Keratinocyte (primary cell): Measurements from ENCODE around the gene CETN3. TPM values are rescaled to one million over a fixed set of nuclear protein-coding genes. Genes with fewer than 3 reads are reported as not detected.

Experiments used
- DNase-seq: peaks from one replicate; pipeline ENCODE4 v3.0.0-alpha.2; 2011; ENCODE audit warnings: low read depth, missing footprints, low spot score
- FAIRE-seq: peaks from 2 replicates; lab custom pipeline; 2011; peaks lifted over from hg19 to GRCh38; lab: Jason Lieb, UNC
- H2AFZ ChIP-seq: 2 replicates; pipeline ENCODE4 v1.6.0; 2012; ENCODE audit warnings: low read length, control low read depth, inconsistent platforms; ENCODE audit not compliant: control insufficient read depth
- H3K27ac ChIP-seq: 2 replicates; pipeline ENCODE4 v1.5.1; 2011; ENCODE audit warnings: low read length; ENCODE audit not compliant: control insufficient read depth, insufficient read depth
- H3K27me3 ChIP-seq: 3 replicates; pipeline ENCODE4 v1.6.0; 2011; ENCODE audit warnings: low read length; ENCODE audit not compliant: control insufficient read depth, insufficient read depth; ENCODE audit errors: extremely low read depth
- H3K36me3 ChIP-seq, 2 experiments: 2 replicates in 1 of 2; 3 replicates in 1 of 2; pipeline ENCODE4 v1.5.1; 2011; ENCODE audit warnings: low read length in 2 of 2, mild to moderate bottlenecking in 1 of 2; ENCODE audit not compliant: control insufficient read depth in 2 of 2, insufficient read depth in 2 of 2; ENCODE audit errors: extremely low read depth in 1 of 2
- H3K4me1 ChIP-seq: 3 replicates; pipeline ENCODE4 v1.5.1; 2011; ENCODE audit warnings: low read length; ENCODE audit not compliant: control insufficient read depth, insufficient read depth; ENCODE audit errors: extremely low read depth
- H3K4me2 ChIP-seq: 3 replicates; pipeline ENCODE4 v1.6.0; 2011; ENCODE audit warnings: low read depth, low read length; ENCODE audit not compliant: control insufficient read depth, insufficient read depth; ENCODE audit errors: extremely low read depth
- H3K4me3 ChIP-seq, 3 experiments: fragments of 200-600 bp in 1 of 3; sonication (generic) in 1 of 3; 2 replicates in 2 of 3; 3 replicates in 1 of 3; pipeline ENCODE4 v1.5.1; 2011 to 2016; ENCODE audit warnings: low read length in 3 of 3, mild to moderate bottlenecking in 3 of 3, control low read depth in 2 of 3, inconsistent platforms in 1 of 3, low read depth in 1 of 3, mixed read lengths in 1 of 3, mixed run types in 1 of 3, moderate library complexity in 1 of 3; ENCODE audit not compliant: control insufficient read depth in 2 of 3, insufficient read depth in 2 of 3; ENCODE audit errors: extremely low read depth in 1 of 3
- H3K79me2 ChIP-seq: 2 replicates; pipeline ENCODE4 v1.6.0; 2012; ENCODE audit warnings: low read length; ENCODE audit not compliant: control insufficient read depth, insufficient read depth
- H3K9ac ChIP-seq: 3 replicates; pipeline ENCODE4 v1.6.0; 2011; ENCODE audit warnings: low read length; ENCODE audit not compliant: control insufficient read depth, insufficient read depth; ENCODE audit errors: extremely low read depth
- H3K9me1 ChIP-seq: 3 replicates; pipeline ENCODE4 v1.6.0; 2011; ENCODE audit warnings: low read length; ENCODE audit not compliant: control insufficient read depth, insufficient read depth; ENCODE audit errors: extremely low read depth
- H3K9me3 ChIP-seq: 2 replicates; pipeline ENCODE4 v1.5.1; 2012; ENCODE audit warnings: low read depth, low read length; ENCODE audit not compliant: control insufficient read depth
- H4K20me1 ChIP-seq: 3 replicates; pipeline ENCODE4 v1.6.0; 2011; ENCODE audit warnings: low read length; ENCODE audit not compliant: control insufficient read depth, insufficient read depth; ENCODE audit errors: extremely low read depth
- CTCF ChIP-seq, 3 experiments: IDR thresholded peaks in 1 of 3; conservative IDR thresholded peaks in 1 of 3; optimal IDR thresholded peaks in 1 of 3; 2 replicates in 2 of 3; 3 replicates in 1 of 3; pipeline versions ENCODE3 to v1.5.1; 2011; ENCODE audit warnings: low read length in 3 of 3, mild to moderate bottlenecking in 3 of 3, moderate library complexity in 2 of 3, control low read depth in 1 of 3, inconsistent platforms in 1 of 3; ENCODE audit not compliant: insufficient read depth in 2 of 3; ENCODE audit errors: extremely low read depth in 1 of 3
- EZH2 ChIP-seq: IDR thresholded peaks from one replicate; pipeline ENCODE4 v1.6.1; 2012; ENCODE audit warnings: inconsistent platforms, mild to moderate bottlenecking, low read length, moderate library complexity
- dilution Hi-C: fragments of 300-500 bp; cut with MboI; formaldehyde crosslinking; loops from one replicate; pipeline ENCODE4 v1.7.0; 2020; ENCODE audit warnings: low sequenced_read_pairs; ENCODE audit not compliant: extremely low pct_ligation_motif_present
- polyA plus RNA-seq, 5 experiments: library from polyadenylated mRNA; depleted of rRNA in 3 of 5; stranded (reverse) in 3 of 5; stranded (forward) in 1 of 5; unstranded in 1 of 5; fragments of >200 nt; gene quantifications; 1 replicate in 1 of 5; 2 replicates in 3 of 5; 3 replicates in 1 of 5; pipeline versions ENCODE4 v1.2.1 to v1.2.3, GENCODE V29; 2011 to 2012; ENCODE audit warnings: missing spikeins in 2 of 5, low read depth in 1 of 5, low replicate concordance in 1 of 5

CETN3 gene
- polyA plus RNA-seq, 1 donor (not counting 4 experiments of a cell fraction or from before 2014, with no cell fraction given) = 31.2 TPM

DNA sequence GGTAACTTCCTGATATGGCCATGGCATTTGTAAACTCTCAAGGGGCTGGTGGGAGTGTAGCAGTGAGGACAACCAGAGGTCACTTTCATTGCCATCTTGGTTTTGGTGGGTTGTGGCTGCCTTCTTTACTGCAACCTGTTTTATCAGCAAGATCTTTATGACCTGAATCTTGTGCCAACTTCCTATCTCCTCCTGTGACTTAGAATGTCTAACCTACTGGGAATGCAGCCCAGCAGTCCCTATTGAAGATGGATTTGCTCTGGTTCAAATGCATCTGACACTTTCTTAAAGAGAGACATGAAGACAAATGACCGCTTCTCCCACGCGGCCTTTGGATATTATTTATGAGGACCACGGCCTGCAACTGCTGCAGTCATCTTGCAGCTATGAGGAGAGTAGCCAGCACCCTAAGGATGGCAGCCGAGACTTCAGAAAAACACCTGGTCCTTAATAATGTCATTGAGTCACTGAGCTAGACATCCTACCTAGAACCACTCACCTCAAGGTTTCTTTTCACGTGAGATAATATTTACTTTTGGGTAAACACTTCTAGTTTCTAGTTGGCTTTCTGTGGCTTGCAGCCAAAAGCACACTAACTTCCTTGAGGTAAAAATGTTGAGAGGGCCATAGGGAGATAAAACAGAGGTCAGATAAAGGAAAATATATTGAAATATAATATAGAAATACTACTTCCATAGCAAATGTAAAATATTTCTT, 28.2 kb downstream of the CETN3 start:
- DNase-seq = no peak
- TF ChIP-seq EZH2 = no peak
- TF ChIP-seq CTCF (optimal IDR thresholded peaks at IDR 0.05 in 1 of 3, IDR thresholded peaks at IDR 0.05 in 1 of 3, conservative IDR thresholded peaks at IDR 0.05 in 1 of 3; ENCODE audit: extremely low read depth in 1 of 3, insufficient read depth in 2 of 3, low read length in 3 of 3) = no peak

DNA sequence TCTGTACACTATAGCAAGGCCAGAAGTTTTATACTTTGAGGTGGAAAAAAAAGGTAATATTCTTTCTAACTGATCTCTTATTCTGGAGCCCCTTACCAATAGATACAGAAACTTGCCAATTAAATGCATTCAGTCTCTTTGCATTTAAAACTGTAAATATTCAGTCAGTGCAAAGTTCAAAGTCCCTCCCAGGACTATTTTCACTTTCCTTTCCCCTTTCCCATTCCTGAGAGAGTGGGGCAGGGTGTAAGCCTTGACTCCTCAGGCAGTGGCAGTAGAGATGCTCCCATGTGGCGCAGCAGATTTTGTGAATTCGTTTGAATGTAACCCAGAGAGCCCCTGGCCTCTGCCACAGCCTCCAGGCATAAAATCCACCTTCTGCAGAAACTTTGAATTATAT, 29.9 kb downstream of the CETN3 start:
- no peaks in the 10 kb centered on the region for H4K20me1 ChIP-seq
- dilution Hi-C loops = no loop called here
- no peak for FAIRE-seq

More for the DNA sequence above, 28.2 kb downstream of the CETN3 start:
- FAIRE-seq = no peak
- no peak overlapping the region for H2AFZ ChIP-seq
- H3K27me3 ChIP-seq = no peaks in the 10 kb centered on the region
- no peaks in the 10 kb centered on the region for H4K20me1 ChIP-seq
- H3K9ac ChIP-seq = no peak overlapping the region
- H3K4me3 ChIP-seq = no peak overlapping the region
- H3K9me3 ChIP-seq = no peaks in the 10 kb centered on the region
- no peak overlapping the region for H3K27ac ChIP-seq
- dilution Hi-C loops = no loop called here
- no peaks in the 10 kb centered on the region for H3K79me2 ChIP-seq
- no peaks in the 10 kb centered on the region for H3K9me1 ChIP-seq
- H3K4me1 ChIP-seq = no peaks in the 10 kb centered on the region
- no peaks in the 10 kb centered on the region for H3K36me3 ChIP-seq
- H3K4me2 ChIP-seq = no peak overlapping the region

More for the DNA sequence above, 29.9 kb downstream of the CETN3 start:
- Histone ChIP-seq H3K79me2 (no peaks in the 10 kb centered on the region), H3K9me1 (no peaks in the 10 kb centered on the region), H2AFZ (no peak overlapping the region), H3K9me3 (no peaks in the 10 kb centered on the region), H3K36me3 (no peaks in the 10 kb centered on the region), H3K27ac (no peak overlapping the region), H3K4me2 (no peak overlapping the region), H3K9ac (no peak overlapping the region), H3K4me3 (no peak overlapping the region), H3K4me1 (no peaks in the 10 kb centered on the region), H3K27me3 (no peaks in the 10 kb centered on the region)
- TF ChIP-seq EZH2 (no peak), CTCF (optimal IDR thresholded peaks at IDR 0.05 in 1 of 3, IDR thresholded peaks at IDR 0.05 in 1 of 3, conservative IDR thresholded peaks at IDR 0.05 in 1 of 3; ENCODE audit: extremely low read depth in 1 of 3, insufficient read depth in 2 of 3, low read length in 3 of 3) (no peak)
- no peak for DNase-seq
